ENCODE measurements around the gene ZP1. TPM values are rescaled to one million over a fixed set of nuclear protein-coding genes. Genes with fewer than 3 reads are reported as not detected.

The ZP1 gene
- total RNA-seq, 1 experiment from 2014 or later, result not detected

DNA sequence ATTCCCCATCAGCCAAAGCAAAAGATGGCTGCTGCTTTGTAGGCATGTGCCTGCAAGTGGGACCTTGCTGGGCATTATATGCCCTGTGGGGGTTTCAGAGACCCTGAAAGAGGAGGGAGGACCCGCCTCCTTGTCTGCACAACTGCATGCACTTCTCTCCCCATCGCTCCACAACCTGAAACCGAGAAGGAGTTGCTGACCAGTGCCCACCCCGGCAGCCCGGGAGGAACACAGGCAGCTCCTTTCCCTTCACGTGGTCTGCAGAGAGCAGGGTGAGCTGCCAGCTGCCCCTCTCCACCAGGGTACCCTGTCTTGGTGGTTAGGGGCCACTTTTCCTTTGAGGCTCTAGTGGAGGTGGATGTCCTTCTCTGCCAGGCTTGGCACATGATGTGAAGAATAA, 55.6 kb downstream of the ZP1 start:
- intact Hi-C loops (cut with micrococcal nuclease), result no loop called here
- Mint-ChIP-seq H3K27me3 (ENCODE audit: insufficient read depth, unreplicated experiment) (no peaks in the 10 kb centered on the region), H3K36me3 (ENCODE audit: insufficient read depth, unreplicated experiment) (peaks cover 20% of the 10 kb centered on the region), H3K4me1 (ENCODE audit: insufficient read depth, unreplicated experiment) (peaks cover 13% of the 10 kb centered on the region), H3K27ac (ENCODE audit: low read depth, unreplicated experiment) (no peak overlapping the region), H3K9me3 (ENCODE audit: unreplicated experiment) (no peaks in the 10 kb centered on the region), H3K4me3 (ENCODE audit: unreplicated experiment) (no peak overlapping the region)
- no peak for DNase-seq (ENCODE audit: unreplicated experiment)
- POLR2A ChIA-PET, result interaction anchor here (1.1 to 1.6 kb wide), 2 partner anchors 7 to 9 kb away, joined by 7 to 10 read pairs; no protein-coding TSS in a partner anchor
- TF ChIP-seq CTCF (IDR thresholded peaks at IDR 0.05; ENCODE audit: unreplicated experiment), result no peak
- TSS peak; percentile 45 for BruUV-seq (replicated peaks)
- CTCF ChIA-PET, result interaction anchor here (0.6 to 1.0 kb wide), 4 partner anchors 9 to 189 kb away, joined by 3 read pairs; no protein-coding TSS in a partner anchor

- CTCF ChIA-PET, result interaction anchor here (0.6 to 1.0 kb wide), 7 partner anchors 8 to 264 kb away, joined by 3 to 5 read pairs (median 3); no protein-coding TSS in a partner anchor
- H3K4me3 Mint-ChIP-seq (ENCODE audit: unreplicated experiment), result no peak overlapping the region
These were observed 56.0 kb downstream of the ZP1 start for GRCh38 chr11:60923326-60923725.

GRCh38 chr11:60923800-60924109, 56.4 kb downstream of the ZP1 start:
- intact Hi-C loops (cut with micrococcal nuclease), result loop anchor here (1.0 kb wide), 1 partner anchor 8 kb away; no protein-coding TSS in a partner anchor

More at GRCh38 chr11:60923326-60923725, 56.0 kb downstream of the ZP1 start:
- Mint-ChIP-seq H3K27me3 (ENCODE audit: insufficient read depth, unreplicated experiment) (no peaks in the 10 kb centered on the region), H3K4me1 (ENCODE audit: insufficient read depth, unreplicated experiment) (peaks cover 13% of the 10 kb centered on the region), H3K27ac (ENCODE audit: low read depth, unreplicated experiment) (no peak overlapping the region), H3K36me3 (ENCODE audit: insufficient read depth, unreplicated experiment) (peaks cover 20% of the 10 kb centered on the region), H3K9me3 (ENCODE audit: unreplicated experiment) (no peaks in the 10 kb centered on the region)
- intact Hi-C loops (cut with micrococcal nuclease), result no loop called here
- POLR2A ChIA-PET, result interaction anchor here (1.2 to 1.6 kb wide), 3 partner anchors 8 to 217 kb away, joined by 3 to 10 read pairs (median 4); no protein-coding TSS in a partner anchor
- no peak for TF ChIP-seq CTCF (IDR thresholded peaks at IDR 0.05; ENCODE audit: unreplicated experiment)
- no TSS peak for BruUV-seq (replicated peaks)
- DNase-seq (ENCODE audit: unreplicated experiment), result no peak

More at GRCh38 chr11:60923800-60924109, 56.4 kb downstream of the ZP1 start:
- Mint-ChIP-seq H3K36me3 (ENCODE audit: insufficient read depth, unreplicated experiment) (peaks cover 20% of the 10 kb centered on the region), H3K27me3 (ENCODE audit: insufficient read depth, unreplicated experiment) (no peaks in the 10 kb centered on the region), H3K27ac (ENCODE audit: low read depth, unreplicated experiment) (no peak overlapping the region), H3K9me3 (ENCODE audit: unreplicated experiment) (no peaks in the 10 kb centered on the region), H3K4me1 (ENCODE audit: insufficient read depth, unreplicated experiment) (peaks cover 13% of the 10 kb centered on the region), H3K4me3 (ENCODE audit: unreplicated experiment) (peak overlapping the region; percentile 79)
- TF ChIP-seq CTCF (IDR thresholded peaks at IDR 0.05; ENCODE audit: unreplicated experiment), result no peak
- no peak for DNase-seq (ENCODE audit: unreplicated experiment)
- ChIA-PET POLR2A (interaction anchor here (0.6 to 1.6 kb wide), 5 partner anchors 8 to 261 kb away, joined by 3 to 10 read pairs (median 4); partner anchors contain the start of gene TMEM109), CTCF (interaction anchor here (0.8 to 1.0 kb wide), 5 partner anchors 9 to 263 kb away, joined by 3 to 5 read pairs (median 3); no protein-coding TSS in a partner anchor)
- BruUV-seq (replicated peaks), result no TSS peak
